NK-92 (cell line): ENCODE data around the gene BMPER.

Experiments
- DNase-seq: peaks from one replicate; lab custom pipeline; 2025; ENCODE audit not compliant: unreplicated experiment; lab: John Stamatoyannopoulos, UW

The BMPER gene

GRCh38 chr7:34016876-34017275 lies 111.5 kb downstream of the BMPER start:
- no peak for DNase-seq

- DNase-seq = no peak
Observed at GRCh38 chr7:34019301-34019790, 114.0 kb downstream of the BMPER start.

- DNase-seq = no peak
Observed at GRCh38 chr7:34022626-34023025, 117.3 kb downstream of the BMPER start.

- no peak for DNase-seq
Observed at GRCh38 chr7:34025600-34025999, 120.3 kb downstream of the BMPER start.

GRCh38 chr7:34026481-34027190 lies 121.3 kb downstream of the BMPER start:
- DNase-seq = no peak

- no peak for DNase-seq
Observed at GRCh38 chr7:34031156-34031555, 125.8 kb downstream of the BMPER start.

- no peak for DNase-seq
Observed at GRCh38 chr7:34034728-34035127, 129.4 kb downstream of the BMPER start.

- DNase-seq = no peak
Observed at GRCh38 chr7:34036051-34036920, 130.9 kb downstream of the BMPER start.

GRCh38 chr7:34036972-34037792 lies 131.8 kb downstream of the BMPER start:
- DNase-seq = no peak

GRCh38 chr7:34038816-34039470 lies 133.6 kb downstream of the BMPER start:
- DNase-seq = no peak

- DNase-seq = no peak
Observed at GRCh38 chr7:34041707-34042106, 136.4 kb downstream of the BMPER start.

GRCh38 chr7:34042406-34042805 lies 137.1 kb downstream of the BMPER start:
- no peak for DNase-seq

- DNase-seq = no peak
Observed at GRCh38 chr7:34043461-34044305, 138.3 kb downstream of the BMPER start.

GRCh38 chr7:34044306-34044643 lies 138.9 kb downstream of the BMPER start:
- DNase-seq = no peak

- DNase-seq = no peak
Observed at GRCh38 chr7:34044734-34045353, 139.5 kb downstream of the BMPER start.

- no peak for DNase-seq
Observed at GRCh38 chr7:34048445-34048844, 143.1 kb downstream of the BMPER start.

GRCh38 chr7:34054075-34054474 lies 148.7 kb downstream of the BMPER start:
- DNase-seq = no peak

GRCh38 chr7:34057136-34057535 lies 151.8 kb downstream of the BMPER start:
- DNase-seq = no peak

- no peak for DNase-seq
Observed at GRCh38 chr7:34057956-34058355, 152.6 kb downstream of the BMPER start.

- DNase-seq = no peak
Observed at GRCh38 chr7:34058801-34059135, 153.4 kb downstream of the BMPER start.
